HCT116 (cell line): Measurements from ENCODE around the gene NTSR2.

Source experiments
- EZH2 ChIP-seq: fragments of 200-600 bp; sonication (generic); IDR thresholded peaks from 2 replicates; pipeline ENCODE4 v1.6.1; 2017; ENCODE audit warnings: antibody characterized with exemption, mixed run types
- POLR2A ChIP-seq: IDR thresholded peaks from 2 replicates; pipeline ENCODE4 v1.7.0; 2011; ENCODE audit warnings: borderline replicate concordance; ENCODE audit not compliant: insufficient read depth, insufficient read length; ENCODE audit errors: extremely low read depth
- TCF7L2 ChIP-seq: IDR thresholded peaks from 2 replicates; pipeline ENCODE4 v1.7.0; 2011; ENCODE audit warnings: borderline replicate concordance, inconsistent platforms; ENCODE audit not compliant: insufficient read depth, insufficient read length; ENCODE audit errors: extremely low read depth
- YY1 ChIP-seq: IDR thresholded peaks from 2 replicates; pipeline ENCODE4 v1.6.1; 2011; ENCODE audit warnings: low read length, low read depth, moderate library complexity, mild to moderate bottlenecking; ENCODE audit not compliant: insufficient replicate concordance; ENCODE audit errors: extremely low read depth
- ZNF274 ChIP-seq: fragments of 200-500 bp; sonication (Bioruptor generic); IDR thresholded peaks from 2 replicates; pipeline ENCODE4 v1.6.1; 2014; ENCODE audit warnings: mild to moderate bottlenecking, low read depth, low read length, inconsistent platforms
- TF ChIP-seq, protein P1 (sequence below): IDR thresholded peaks from 2 replicates; pipeline ENCODE4 v1.6.1; 2012; ENCODE audit warnings: low read depth

DNA sequence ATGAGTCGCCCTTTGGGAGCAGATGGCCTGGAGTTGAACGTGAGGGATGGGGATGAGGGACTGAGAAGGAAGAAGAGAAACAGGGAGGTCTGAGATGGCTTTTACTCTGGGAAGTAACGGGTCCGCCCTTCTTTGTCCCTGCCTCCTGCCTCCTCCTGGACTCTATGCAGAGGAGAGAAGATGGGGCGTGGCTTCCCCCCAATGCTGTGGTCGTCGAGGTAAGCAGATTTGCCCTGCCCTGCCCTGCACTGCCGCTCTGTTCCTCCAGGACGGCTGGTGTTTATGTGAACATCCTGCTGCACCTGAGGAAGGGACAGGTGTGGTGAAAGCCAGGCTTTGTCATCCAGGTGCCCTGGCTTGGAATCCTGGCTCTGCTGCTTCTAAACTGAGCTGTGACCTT, 13.5 kb upstream of the NTSR2 start:
- TF ChIP-seq EZH2: no peak
- no peak for TF ChIP-seq YY1
- TF ChIP-seq, protein P1, sequence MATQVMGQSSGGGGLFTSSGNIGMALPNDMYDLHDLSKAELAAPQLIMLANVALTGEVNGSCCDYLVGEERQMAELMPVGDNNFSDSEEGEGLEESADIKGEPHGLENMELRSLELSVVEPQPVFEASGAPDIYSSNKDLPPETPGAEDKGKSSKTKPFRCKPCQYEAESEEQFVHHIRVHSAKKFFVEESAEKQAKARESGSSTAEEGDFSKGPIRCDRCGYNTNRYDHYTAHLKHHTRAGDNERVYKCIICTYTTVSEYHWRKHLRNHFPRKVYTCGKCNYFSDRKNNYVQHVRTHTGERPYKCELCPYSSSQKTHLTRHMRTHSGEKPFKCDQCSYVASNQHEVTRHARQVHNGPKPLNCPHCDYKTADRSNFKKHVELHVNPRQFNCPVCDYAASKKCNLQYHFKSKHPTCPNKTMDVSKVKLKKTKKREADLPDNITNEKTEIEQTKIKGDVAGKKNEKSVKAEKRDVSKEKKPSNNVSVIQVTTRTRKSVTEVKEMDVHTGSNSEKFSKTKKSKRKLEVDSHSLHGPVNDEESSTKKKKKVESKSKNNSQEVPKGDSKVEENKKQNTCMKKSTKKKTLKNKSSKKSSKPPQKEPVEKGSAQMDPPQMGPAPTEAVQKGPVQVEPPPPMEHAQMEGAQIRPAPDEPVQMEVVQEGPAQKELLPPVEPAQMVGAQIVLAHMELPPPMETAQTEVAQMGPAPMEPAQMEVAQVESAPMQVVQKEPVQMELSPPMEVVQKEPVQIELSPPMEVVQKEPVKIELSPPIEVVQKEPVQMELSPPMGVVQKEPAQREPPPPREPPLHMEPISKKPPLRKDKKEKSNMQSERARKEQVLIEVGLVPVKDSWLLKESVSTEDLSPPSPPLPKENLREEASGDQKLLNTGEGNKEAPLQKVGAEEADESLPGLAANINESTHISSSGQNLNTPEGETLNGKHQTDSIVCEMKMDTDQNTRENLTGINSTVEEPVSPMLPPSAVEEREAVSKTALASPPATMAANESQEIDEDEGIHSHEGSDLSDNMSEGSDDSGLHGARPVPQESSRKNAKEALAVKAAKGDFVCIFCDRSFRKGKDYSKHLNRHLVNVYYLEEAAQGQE: no peak
- no peak for TF ChIP-seq POLR2A
- TF ChIP-seq ZNF274: no peak
- TF ChIP-seq TCF7L2: no peak
